Skin of body (tissue), 2 donors: Measurements from ENCODE around the gene DBH. TPM values are rescaled to one million over a fixed set of nuclear protein-coding genes. Genes with fewer than 3 reads are reported as not detected.

Source experiments
- DNase-seq: peaks from one replicate; lab custom pipeline; 2025; lab: John Stamatoyannopoulos, UW
- total RNA-seq: library from RNA; depleted of rRNA; stranded (reverse); fragments of >200 nt; gene quantifications from one replicate; pipeline ENCODE4 v1.2.3, GENCODE V29; 2014

Gene DBH
- total RNA-seq, 1 donor from 2014 or later = under 0.01 TPM

GRCh38 chr9:133699546-133699945, 63.4 kb downstream of the DBH start:
- DNase-seq = no peak

DNA sequence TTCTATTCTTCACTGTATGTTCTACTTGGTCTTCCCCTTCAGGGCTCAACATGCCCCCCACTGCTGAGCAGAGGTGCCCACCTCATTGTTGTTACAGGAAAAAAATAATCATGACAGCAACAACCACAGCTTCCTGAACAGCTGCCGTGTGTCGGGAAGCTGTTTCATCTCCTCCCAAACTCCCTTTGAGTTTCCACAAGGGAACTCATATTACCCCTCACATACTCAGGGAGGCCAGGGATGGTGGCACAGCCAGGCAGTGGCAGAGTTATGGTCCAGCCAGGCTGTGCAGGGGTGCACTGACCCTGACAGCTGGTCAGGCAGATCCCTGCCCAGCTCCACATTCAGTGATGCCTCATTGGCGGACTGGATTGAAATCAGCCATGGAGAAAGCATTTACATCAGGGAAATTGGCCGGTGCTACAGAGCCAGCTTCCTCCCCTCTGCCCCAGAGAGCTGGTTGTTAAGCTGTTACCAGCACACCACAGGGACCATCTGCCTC, 64.7 kb downstream of the DBH start:
- no peak for DNase-seq

DNA sequence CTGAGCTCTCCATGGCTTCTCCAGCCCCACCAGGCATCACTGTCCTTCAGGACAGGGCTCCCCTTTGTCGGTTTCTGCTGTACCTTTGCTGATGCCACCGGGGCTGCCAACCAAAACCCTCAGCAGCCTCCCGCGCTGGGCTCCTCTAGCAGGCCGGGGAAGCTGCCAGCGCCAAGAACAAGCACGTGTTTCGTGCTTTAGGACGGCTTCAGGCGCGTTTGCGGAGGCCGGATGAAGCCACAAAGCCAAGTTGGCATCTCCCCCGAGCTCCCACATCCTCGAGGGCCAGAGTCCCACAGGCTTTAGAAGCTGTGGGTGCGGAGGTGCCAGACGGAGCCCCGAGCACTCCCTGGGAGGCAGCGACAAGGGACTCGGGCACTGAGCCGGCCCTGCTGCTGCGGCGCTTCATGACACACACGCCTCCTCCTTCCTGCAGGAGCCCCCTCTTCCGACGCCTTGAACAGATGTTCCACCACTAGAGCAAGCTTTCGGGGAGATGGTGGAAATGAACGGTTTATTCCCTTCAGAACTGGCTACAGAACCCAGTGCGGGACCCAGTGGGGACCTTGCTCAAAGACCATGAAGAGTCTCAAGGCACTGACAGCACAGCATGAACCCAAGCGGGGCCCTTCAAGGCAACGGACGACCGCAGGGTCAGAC, 65.3 kb downstream of the DBH start:
- DNase-seq = no peak

DNA sequence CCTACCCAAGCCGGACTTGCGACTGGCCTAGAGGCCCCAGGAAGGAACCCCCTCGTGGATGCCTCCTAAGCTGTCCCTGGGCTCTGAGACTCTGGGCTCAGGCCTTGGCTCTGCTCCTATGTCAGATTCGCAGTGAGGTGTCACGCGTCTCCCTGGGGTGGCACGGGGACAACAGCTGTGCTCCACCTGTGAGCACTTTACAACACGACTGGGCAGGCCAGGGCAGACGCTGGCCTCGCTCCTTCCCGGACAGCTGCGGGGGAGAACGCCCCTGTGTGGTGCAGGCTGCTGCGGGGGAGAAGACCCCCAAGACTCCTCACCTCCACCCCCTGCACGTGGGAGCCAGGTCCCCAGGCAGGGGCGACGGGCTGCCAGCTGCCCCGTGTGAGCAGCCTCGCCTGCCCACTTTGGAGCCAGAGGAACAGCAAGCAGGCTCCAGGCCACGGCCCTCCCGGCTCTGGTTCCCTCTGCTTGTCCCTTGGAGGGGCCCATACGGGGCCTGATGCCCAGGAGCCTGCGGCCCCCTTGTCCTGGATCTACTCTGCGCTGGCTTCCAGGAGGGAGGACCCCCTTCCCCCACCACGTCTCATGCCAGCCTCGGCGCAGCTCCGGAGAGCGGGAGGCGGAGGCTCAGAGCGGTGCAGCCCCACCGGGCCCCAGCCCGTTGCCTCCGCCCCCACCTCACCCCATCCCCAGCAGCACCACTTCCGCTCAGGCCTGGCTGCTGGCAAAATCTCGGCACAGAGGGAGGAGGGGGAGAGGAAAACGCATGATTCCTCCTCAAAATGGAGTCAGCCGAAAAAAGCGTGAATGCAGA, 66.0 kb downstream of the DBH start:
- DNase-seq = peak; percentile 46

GRCh38 chr9:133702798-133703590, 66.8 kb downstream of the DBH start:
- no peak for DNase-seq

DNA sequence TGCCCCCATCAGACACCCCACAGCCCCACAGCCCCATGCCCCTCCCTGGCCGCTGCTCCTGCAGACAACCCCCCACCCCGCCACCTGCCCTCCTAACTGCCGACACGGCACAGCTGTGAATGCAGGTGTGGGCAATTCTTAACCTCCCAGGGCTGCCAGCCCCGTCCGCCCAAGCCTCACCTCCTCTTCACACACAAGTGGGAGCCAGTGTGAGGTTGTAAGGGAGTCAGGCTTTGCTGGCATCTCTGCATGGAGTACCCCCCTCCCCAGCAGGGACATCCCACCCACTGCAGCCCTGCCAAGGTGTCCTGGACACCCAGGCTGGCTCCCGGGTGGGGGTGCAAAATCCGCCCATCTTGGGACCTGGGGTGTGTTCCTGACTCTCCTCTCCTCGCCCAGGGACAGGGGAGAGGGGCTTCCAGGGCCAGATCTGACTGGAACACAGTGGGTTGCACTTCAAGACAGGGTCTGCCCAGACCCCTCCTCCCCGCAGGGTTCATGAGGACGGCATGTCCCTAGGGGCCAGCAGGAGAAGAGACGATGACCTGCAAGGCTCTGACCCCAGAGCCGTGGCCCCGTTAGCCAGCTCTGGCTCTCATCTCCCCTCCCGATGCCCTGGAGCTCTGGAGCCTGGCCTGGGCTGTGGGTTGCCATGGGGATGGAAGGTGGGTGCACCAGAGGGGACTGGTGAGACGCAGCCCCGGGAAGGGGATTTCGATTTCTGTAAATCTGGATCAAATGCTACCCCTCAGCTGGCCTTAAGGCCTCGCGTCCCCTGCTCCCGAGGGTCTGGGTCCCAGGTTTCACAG, 67.6 kb downstream of the DBH start:
- no peak for DNase-seq

DNA sequence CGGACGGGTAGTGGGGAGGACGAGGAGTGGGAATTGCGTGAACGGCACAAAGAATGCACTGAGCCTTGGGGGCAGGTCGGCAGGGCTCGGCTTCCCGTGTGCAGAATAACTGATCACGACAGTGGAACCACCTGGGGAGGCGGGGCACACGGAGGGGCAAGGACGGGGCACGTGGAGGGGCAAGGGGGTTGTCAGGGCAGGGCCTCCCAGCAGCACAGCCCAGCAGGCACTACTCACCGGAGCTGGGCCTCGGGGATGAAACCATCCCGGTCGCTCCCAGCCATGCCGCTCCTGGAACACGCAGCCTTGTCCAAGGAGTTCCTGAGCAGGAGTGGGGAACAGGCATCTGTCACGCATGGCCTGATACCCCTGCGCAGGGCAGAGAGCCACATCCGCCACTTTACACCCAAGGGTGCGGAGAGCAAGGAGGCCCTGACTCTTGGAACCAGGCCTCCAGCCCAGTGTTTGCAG, 68.6 kb downstream of the DBH start:
- DNase-seq = no peak

- DNase-seq = no peak
Measured at GRCh38 chr9:133705576-133705975, 69.4 kb downstream of the DBH start.

DNA sequence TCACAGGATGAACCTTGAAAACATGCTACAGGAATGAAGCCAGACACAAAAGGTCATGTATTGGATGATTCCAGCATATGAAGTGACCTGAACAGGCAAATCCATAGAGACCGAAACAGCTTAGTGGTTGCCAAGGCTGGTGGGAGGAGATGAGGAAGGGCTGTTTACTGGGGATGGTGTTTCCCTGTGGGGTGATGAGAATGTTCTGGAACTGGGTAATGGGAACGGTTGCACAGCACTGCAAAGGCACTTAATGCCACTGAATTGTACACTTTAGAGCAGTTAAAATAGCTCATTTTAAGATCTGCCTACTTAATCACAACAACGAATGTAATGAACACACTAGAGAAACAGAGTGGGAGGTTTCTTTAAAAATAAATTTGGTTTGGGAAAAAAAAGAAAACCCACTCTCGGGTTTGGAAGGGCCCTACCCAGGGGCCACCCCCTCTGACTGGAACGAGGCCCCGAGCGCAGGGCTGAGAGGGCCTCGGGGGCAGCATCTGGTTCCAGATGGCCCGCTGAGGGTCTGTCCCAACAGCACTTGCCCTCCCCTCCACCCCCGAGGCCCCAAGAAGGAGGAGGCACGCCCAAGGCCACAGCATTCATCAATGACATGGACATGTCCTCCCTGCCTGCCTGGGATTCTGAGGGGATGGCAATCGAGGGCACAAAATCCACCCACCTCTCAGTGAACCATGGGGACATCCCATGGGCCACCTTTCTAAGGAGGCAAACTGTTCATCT, 70.3 kb downstream of the DBH start:
- no peak for DNase-seq

DNA sequence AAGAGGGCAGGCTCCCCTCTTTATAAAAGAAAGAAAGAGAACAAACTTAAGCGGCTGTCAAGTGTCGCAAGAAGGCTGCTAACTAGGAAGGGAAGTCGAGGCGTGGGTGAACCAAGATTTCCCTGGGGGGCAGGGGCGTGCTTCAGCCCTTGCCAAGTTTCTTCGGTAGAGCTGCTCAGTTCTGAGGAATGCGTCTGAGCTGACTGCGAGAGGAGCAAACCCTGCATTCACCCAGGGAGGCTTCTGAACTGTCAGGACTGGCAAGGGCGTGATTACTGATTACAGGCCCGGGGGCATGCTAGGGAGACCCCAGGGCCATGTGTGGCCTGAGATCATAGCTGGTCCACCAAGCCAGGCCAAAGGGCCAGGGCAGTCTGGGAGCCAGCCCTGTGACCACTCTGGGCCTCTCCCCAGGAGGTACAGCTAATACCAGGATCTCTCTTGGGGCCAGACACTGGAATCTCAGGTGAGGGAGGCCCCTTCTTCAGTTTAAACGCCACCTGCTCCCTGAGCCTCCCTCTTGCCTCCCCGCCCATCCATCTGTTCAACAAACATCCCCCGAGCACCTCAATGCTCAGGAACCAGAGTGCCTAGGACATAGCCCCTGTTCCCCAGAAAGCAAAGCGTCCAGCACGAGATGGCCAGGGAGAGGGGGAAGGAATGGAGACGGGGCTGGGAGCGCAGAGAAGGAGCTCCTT, 71.1 kb downstream of the DBH start:
- DNase-seq = peak; percentile 59

GRCh38 chr9:133707763-133708245, 71.6 kb downstream of the DBH start:
- no peak for DNase-seq

DNA sequence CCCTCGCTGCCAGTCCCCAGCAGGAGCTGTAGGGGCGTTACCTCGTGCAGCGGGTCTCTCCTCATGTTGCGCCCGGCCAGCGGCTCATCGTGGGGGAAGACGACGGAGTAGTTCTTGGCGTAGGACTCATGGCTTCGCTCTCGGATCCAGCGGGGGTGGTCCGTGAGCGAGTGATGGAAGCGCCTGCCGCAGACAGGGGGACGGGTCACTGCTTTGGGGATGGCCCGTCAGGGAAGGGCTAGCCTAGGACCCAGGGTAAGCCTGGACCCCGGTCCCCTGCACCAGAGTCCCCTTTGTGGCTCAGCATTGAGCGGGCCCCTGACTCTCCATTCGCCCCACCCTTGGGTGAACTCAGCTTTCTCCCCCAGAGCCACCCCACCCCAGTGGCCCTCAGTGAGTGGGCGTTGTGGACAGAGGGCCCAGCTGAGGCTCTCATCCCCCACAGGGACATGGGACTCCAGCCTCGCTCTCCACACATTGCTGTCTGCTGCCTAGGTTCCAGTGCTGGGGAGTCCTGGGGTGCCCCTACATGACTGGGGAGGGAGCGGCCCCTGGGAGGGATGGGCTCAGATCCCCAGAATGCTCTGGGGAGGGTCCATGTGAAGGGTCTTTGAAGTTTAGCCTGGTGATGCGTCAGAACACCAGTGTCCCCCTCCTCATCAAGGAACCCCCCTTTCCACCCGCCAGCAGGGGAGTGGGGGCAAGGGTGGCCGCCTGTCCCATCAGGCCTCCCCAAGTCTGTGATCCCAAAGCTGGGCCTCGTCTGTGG, 72.3 kb downstream of the DBH start:
- no peak for DNase-seq

Other genes starting within 250 kb of the DBH start
- 11.3 TPM for gene REXO4, start 218.4 kb upstream of the DBH start, total RNA-seq
- 3.2 TPM for gene ADAMTS13, start 214.0 kb upstream of the DBH start, total RNA-seq
- gene CACFD1, start 176.4 kb upstream of the DBH start, total RNA-seq = 4.3 TPM
- 1.8 TPM for gene SLC2A6, start 157.3 kb upstream of the DBH start, total RNA-seq
- gene MYMK, start 111.4 kb upstream of the DBH start, total RNA-seq = 0.89 TPM
- 1.5 TPM for gene ADAMTSL2, start 101.7 kb upstream of the DBH start, total RNA-seq
- gene FAM163B, start 27.0 kb upstream of the DBH start, total RNA-seq = not detected
- 2.6 TPM for gene SARDH, start 102.0 kb downstream of the DBH start, total RNA-seq